Stomach (tissue), 9 donors: Measurements from ENCODE around the gene CACNA1G. TPM values are rescaled to one million over a fixed set of nuclear protein-coding genes. Genes with fewer than 3 reads are reported as not detected.

Experiments
- DNase-seq, 2 donors: peaks; one replicate each; pipeline versions ENCODE4 v3.0.0 to v3.0.0-alpha.2; 2013 to 2019
- H3K27ac ChIP-seq, 5 donors: fragments of 200-600 bp in 4 of 5; sonication (generic) in 4 of 5; one replicate each; pipeline ENCODE4 v1.5.1; 2013 to 2019; ENCODE audit warnings: mild to moderate bottlenecking in 1 of 5, moderate library complexity in 1 of 5
- H3K27me3 ChIP-seq, 3 donors: fragments of 200-600 bp; sonication (generic); one replicate each; pipeline ENCODE4 v1.5.1; 2017 to 2019; ENCODE audit warnings: mixed run types in 1 of 3
- H3K36me3 ChIP-seq, 4 donors: fragments of 200-600 bp; sonication (generic); 1 replicate in 3 of 4; 2 replicates in 1 of 4; pipeline ENCODE4 v1.5.1; 2016 to 2019
- H3K4me1 ChIP-seq, 4 donors: fragments of 200-600 bp; sonication (generic); one replicate each; pipeline ENCODE4 v1.5.1; 2016 to 2019
- H3K4me3 ChIP-seq, 4 donors: fragments of 200-600 bp; sonication (generic) in 3 of 4; one replicate each; pipeline ENCODE4 v1.5.1; 2016 to 2019; ENCODE audit warnings: mild to moderate bottlenecking in 1 of 4
- H3K9me3 ChIP-seq, 4 donors: fragments of 200-600 bp; sonication (generic); one replicate each; pipeline ENCODE4 v1.5.1; 2016 to 2019
- EP300 ChIP-seq: sonication (generic); formaldehyde crosslinking; IDR thresholded peaks from one replicate; pipeline ENCODE4 v1.6.1; 2017; ENCODE audit warnings: antibody characterized with exemption
- POLR2A ChIP-seq, 4 donors: fragments of 450-650 bp; IDR thresholded peaks; one replicate each; pipeline ENCODE4 v1.6.1; 2016; ENCODE audit warnings: antibody characterized with exemption in 4 of 4, control low read depth in 2 of 4, mild to moderate bottlenecking in 1 of 4, moderate library complexity in 1 of 4
- POLR2AphosphoS5 ChIP-seq, 3 donors: sonication (generic); formaldehyde crosslinking; IDR thresholded peaks; one replicate each; pipeline ENCODE4 v1.6.1; 2016; ENCODE audit warnings: antibody characterized with exemption in 3 of 3
- WGBS, 5 donors: extraction: QIAGEN DNeasy Blood & Tissue Kit in 3 of 5; methylation state at CpG; one replicate each; pipeline versions ENCODE4 v1.1.5 to v1.1.7; 2013 to 2018; 5-methylcytosine and 5-hydroxymethylcytosine counted together
- intact Hi-C: fragments of 100-400 bp; cut with DNase I; formaldehyde crosslinking; loops from one replicate; pipeline ENCODE4 v1.15.1; 2023; ENCODE audit warnings: low total_unique reads
- polyA plus RNA-seq, 3 donors: library from polyadenylated mRNA; stranded (reverse); fragments of 200-250 nt; gene quantifications; one replicate each; pipeline ENCODE4 v1.2.3, GENCODE V29; 2013
- total RNA-seq, 5 donors: library from RNA; depleted of rRNA; stranded (reverse); fragments of >200 nt; gene quantifications; one replicate each; pipeline versions ENCODE4 v1.1.0 to v1.2.3, GENCODE V29; 2014 to 2016
- TF ChIP-seq, protein P1 (sequence below), 7 experiments: fragments of 450-650 bp in 4 of 7; fragments of 200-600 bp in 3 of 7; sonication (generic) in 3 of 7; IDR thresholded peaks; one replicate each; pipeline ENCODE4 v1.5.1; 2016 to 2019; ENCODE audit warnings: antibody characterized with exemption in 7 of 7, control low read depth in 2 of 7, mild to moderate bottlenecking in 1 of 7
- donor health status: healthy with polysubstance abuse.
- donor health status: Bipolar disorder and iron deficiency.
- donor health status: healthy.

Gene CACNA1G
- total and polyA plus RNA-seq, 8 donors: 0.06 to 3.7 (median 1.1) TPM; not detected in 4

DNA sequence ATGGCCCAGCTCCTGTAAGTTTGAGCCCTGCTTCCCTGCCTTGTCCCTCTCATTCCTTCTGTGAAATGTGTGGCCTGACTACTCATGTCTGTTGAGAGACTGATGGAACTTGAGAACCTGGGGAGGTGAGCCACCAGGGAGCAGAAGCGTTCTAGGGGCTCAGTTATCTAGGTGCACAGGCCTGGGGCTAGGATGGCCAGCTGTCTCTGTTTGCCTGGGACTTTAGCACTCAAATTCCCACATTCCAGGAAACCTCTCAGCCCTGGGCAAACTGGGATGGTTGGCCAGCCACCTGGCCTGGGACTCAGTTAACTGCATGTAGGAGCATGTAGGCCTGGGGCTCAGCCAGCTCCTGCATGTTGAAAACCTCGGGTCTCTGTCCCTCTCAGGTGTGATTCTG is 37.3 kb upstream of the CACNA1G start:
- intact Hi-C loops: no loop called here
- TF ChIP-seq, protein P1, sequence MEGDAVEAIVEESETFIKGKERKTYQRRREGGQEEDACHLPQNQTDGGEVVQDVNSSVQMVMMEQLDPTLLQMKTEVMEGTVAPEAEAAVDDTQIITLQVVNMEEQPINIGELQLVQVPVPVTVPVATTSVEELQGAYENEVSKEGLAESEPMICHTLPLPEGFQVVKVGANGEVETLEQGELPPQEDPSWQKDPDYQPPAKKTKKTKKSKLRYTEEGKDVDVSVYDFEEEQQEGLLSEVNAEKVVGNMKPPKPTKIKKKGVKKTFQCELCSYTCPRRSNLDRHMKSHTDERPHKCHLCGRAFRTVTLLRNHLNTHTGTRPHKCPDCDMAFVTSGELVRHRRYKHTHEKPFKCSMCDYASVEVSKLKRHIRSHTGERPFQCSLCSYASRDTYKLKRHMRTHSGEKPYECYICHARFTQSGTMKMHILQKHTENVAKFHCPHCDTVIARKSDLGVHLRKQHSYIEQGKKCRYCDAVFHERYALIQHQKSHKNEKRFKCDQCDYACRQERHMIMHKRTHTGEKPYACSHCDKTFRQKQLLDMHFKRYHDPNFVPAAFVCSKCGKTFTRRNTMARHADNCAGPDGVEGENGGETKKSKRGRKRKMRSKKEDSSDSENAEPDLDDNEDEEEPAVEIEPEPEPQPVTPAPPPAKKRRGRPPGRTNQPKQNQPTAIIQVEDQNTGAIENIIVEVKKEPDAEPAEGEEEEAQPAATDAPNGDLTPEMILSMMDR (IDR thresholded peaks at IDR 0.05): no peak
- TF ChIP-seq POLR2AphosphoS5 (IDR thresholded peaks at IDR 0.05): no peak
- DNase-seq: no peak
- H3K4me3 ChIP-seq: no peak overlapping the region
- no peaks in the 10 kb centered on the region for H3K9me3 ChIP-seq
- WGBS, 5 donors: 74 to 92% (median 87%) methylated on average over 2 of the region's 2 CpGs
- no peaks in the 10 kb centered on the region for H3K27me3 ChIP-seq
- no peak overlapping the region for H3K27ac ChIP-seq
- peaks cover 0 to 9% (median 5%) of the 10 kb centered on the region in 4 donors for H3K4me1 ChIP-seq
- H3K36me3 ChIP-seq: no peaks in the 10 kb centered on the region

DNA sequence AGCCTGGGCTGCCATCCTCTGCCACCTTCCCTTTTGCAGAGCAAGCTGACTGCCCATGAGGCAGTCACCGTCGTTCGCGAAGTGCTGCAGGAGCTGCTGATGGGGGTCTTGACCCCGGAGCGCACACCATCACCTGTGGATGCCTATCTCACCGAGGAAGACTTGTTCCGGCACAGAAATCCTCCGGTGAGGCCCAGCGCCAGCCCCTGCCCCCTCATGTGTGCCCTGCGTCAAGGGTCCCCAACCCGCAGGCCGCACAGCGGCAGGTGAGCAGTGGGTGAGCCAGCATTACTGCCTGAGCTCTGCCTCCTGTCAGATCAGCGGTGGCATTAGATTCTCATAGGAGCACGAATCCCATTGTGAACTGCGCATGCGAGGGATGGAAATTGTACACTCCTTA is 35.7 kb upstream of the CACNA1G start:
- no peak overlapping the region for H3K4me3 ChIP-seq
- 88 to 96% (median 94%) methylated on average over 15 to 18 of the region's 18 CpGs for WGBS, 5 donors
- H3K27me3 ChIP-seq: peaks cover 0 to 12% (median 0%) of the 10 kb centered on the region in 3 donors
- H3K27ac ChIP-seq: no peak overlapping the region
- H3K36me3 ChIP-seq: no peaks in the 10 kb centered on the region
- no peaks in the 10 kb centered on the region for H3K9me3 ChIP-seq
- TF ChIP-seq POLR2AphosphoS5 (IDR thresholded peaks at IDR 0.05): no peak
- TF ChIP-seq POLR2A (IDR thresholded peaks at IDR 0.05): no peak
- TF ChIP-seq, protein P1 (IDR thresholded peaks at IDR 0.05): no peak
- no peak for TF ChIP-seq EP300
- intact Hi-C loops: no loop called here
- no peaks in the 10 kb centered on the region for H3K4me1 ChIP-seq
- DNase-seq: no peak

DNA sequence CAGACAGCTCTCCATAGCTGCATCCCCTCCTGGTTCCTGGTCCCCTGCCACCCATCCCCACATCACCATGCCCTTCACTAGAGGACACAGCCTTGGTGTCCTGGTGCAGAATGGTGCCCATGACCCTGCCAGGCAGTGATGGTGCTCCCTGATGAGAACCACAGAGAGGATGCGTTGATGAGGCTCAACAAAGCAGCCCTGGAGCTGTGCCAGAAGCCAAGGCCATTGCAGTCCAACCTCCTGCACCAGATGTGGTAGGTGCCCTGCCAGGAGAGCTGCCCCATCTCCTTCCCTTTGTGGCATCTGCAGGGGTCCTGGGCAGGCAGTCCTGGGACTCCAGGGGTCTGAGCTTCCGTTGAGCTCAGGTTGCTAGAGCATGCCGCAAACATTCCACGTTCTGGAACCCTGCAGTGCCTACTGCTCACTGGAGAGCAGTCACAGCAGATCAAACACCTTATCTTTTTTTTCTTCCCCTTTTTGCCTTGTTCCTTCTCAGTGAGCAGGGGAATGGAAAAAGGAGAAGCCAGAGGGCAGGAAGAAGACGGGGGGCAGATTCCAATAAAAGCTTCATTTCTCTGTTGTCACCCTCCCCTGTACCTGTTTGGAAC is 33.3 kb upstream of the CACNA1G start:
- Histone ChIP-seq H3K27ac (no peak overlapping the region), H3K9me3 (no peaks in the 10 kb centered on the region), H3K4me3 (no peak overlapping the region), H3K27me3 (peaks cover 0 to 36% (median 8%) of the 10 kb centered on the region in 3 donors), H3K4me1 (peaks cover 5 to 12% (median 9%) of the 10 kb centered on the region in 4 donors), H3K36me3 (no peaks in the 10 kb centered on the region)
- DNase-seq: no peak
- 29 to 63% (median 44%) methylated on average over 4 to 5 of the region's 5 CpGs for WGBS, 5 donors
- no peak for TF ChIP-seq EP300
- no peak for TF ChIP-seq POLR2A (IDR thresholded peaks at IDR 0.05)
- TF ChIP-seq, protein P1 (IDR thresholded peaks at IDR 0.05): no peak
- no peak for TF ChIP-seq POLR2AphosphoS5 (IDR thresholded peaks at IDR 0.05)
- intact Hi-C loops: no loop called here

DNA sequence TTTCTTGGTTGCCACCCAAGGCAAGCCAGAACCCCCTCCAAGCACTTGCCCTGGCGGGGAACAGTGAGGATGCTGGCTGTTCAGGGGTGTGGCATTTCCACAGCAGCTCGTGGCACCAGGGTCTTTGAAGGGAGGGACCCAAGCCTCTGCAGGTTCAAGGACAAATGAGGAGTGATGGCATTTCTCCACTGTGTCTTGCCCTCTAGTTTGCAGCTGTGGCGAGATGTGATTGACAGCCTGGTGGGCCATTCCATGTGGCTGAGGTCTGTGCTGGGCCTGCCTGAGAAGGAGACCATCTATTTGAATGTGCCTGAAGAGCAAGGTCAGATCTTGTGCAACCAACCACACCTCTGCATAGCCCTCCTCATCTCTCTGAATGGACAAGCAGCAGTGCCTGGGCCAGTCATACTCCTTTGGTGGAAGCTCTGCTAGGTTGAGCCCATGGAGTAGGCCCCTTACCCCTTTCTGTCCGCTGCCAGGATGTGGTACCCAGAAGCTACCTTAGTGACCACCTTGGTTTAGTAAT is 32.5 kb upstream of the CACNA1G start:
- TF ChIP-seq EP300: no peak
- TF ChIP-seq, protein P1 (IDR thresholded peaks at IDR 0.05): no peak
- no peak for TF ChIP-seq POLR2A (IDR thresholded peaks at IDR 0.05)
- TF ChIP-seq POLR2AphosphoS5 (IDR thresholded peaks at IDR 0.05): no peak
- H3K27ac ChIP-seq: no peak overlapping the region
- peaks cover 13 to 19% (median 15%) of the 10 kb centered on the region in 4 donors for H3K4me1 ChIP-seq
- DNase-seq: no peak
- no peaks in the 10 kb centered on the region for H3K9me3 ChIP-seq
- intact Hi-C loops: no loop called here
- no peak overlapping the region for H3K4me3 ChIP-seq
- H3K27me3 ChIP-seq: peaks cover 0 to 44% (median 16%) of the 10 kb centered on the region in 3 donors
- WGBS, 5 donors: 46 to 88% (median 67%) methylated on average over 3 to 4 of the region's 4 CpGs
- H3K36me3 ChIP-seq: no peaks in the 10 kb centered on the region
